ENCODE measurements around the gene CAT.

GRCh38 chr11:34395916-34396550, 42.7 kb upstream of the CAT start:
- TF ChIP-seq CTCF (IDR thresholded peaks at IDR 0.05), result no peak
- TF ChIP-seq POLR2AphosphoS5 (IDR thresholded peaks at IDR 0.05; ENCODE audit: low read depth, low read length), result no peak
- TF ChIP-seq MAX (IDR thresholded peaks at IDR 0.05; ENCODE audit: low read depth), result no peak
- no peak for TF ChIP-seq GABPA (IDR thresholded peaks at IDR 0.05; ENCODE audit: low read depth)
- no peak for TF ChIP-seq EZH2phosphoT487 (IDR thresholded peaks at IDR 0.05; ENCODE audit: borderline replicate concordance, low read depth)
- TF ChIP-seq TAF1 (IDR thresholded peaks at IDR 0.05; ENCODE audit: borderline replicate concordance, low read depth, low read length), result no peak
- no peak for TF ChIP-seq JUND (IDR thresholded peaks at IDR 0.05)
- TF ChIP-seq FOXM1 (IDR thresholded peaks at IDR 0.05; ENCODE audit: low read depth), result no peak
- TF ChIP-seq MXI1 (IDR thresholded peaks at IDR 0.05; ENCODE audit: low read depth, low read length), result no peak
- no peak for TF ChIP-seq CHD2 (IDR thresholded peaks at IDR 0.05; ENCODE audit: low read length, partially characterized antibody)
- TF ChIP-seq REST (IDR thresholded peaks at IDR 0.05; ENCODE audit: low read depth, low read length), result no peak
- no peak for TF ChIP-seq RCOR1 (IDR thresholded peaks at IDR 0.05; ENCODE audit: low read length)
- TF ChIP-seq USF2 (IDR thresholded peaks at IDR 0.05; ENCODE audit: borderline replicate concordance, low read depth, low read length), result no peak
